HCT116 (cell line): ENCODE data around the gene OR52E4. TPM values are rescaled to one million over a fixed set of nuclear protein-coding genes. Genes with fewer than 3 reads are reported as not detected.

Source experiments
- ATAC-seq: fragments of 200-7000 bp; cut with Tn5 transposase; 2 replicates; pipeline ENCODE4 v1.9.1; 2020; ENCODE audit warnings: mild to moderate bottlenecking, moderate library complexity
- BruUV-seq: library from RNA; stranded (reverse); fragments of 400-500 nt; replicated peaks from 2 replicates; lab custom pipeline; 2021; lab: Mats Ljungman, UMichigan
- CTCF ChIA-PET: fragments of 300-600 bp; sonication (Branson Sonifier 250); formaldehyde crosslinking; loops from one replicate; lab custom pipeline; 2021; ENCODE audit warnings: antibody characterized with exemption; lab: Charles Lee
- POLR2A ChIA-PET: fragments of 300-600, 350-600 bp; sonication (Branson Sonifier 250); formaldehyde crosslinking; loops from one replicate; lab custom pipeline; 2021; ENCODE audit warnings: antibody characterized with exemption; lab: Charles Lee
- RAD21 ChIA-PET, 2 experiments: fragments of 300-600 bp; sonication (Branson Sonifier 250); formaldehyde crosslinking; loops; one replicate each; lab custom pipeline; 2023; ENCODE audit warnings: low total read pairs in 2 of 2; ENCODE audit not compliant: uncharacterized antibody in 2 of 2, unreplicated experiment in 2 of 2, low non-redundant PET in 1 of 2; lab: Charles Lee
- DNase-seq: peaks from one replicate; pipeline ENCODE4 v3.0.0-alpha.2; 2010; ENCODE audit warnings: low read depth, low spot score
- H2AFZ ChIP-seq: fragments of 200-600 bp; shearing (Covaris generic), sonication (generic); 2 replicates; pipeline ENCODE4 v1.6.1; 2017; ENCODE audit warnings: low read depth, mixed run types, mixed read lengths, antibody characterized with exemption, low read length; ENCODE audit not compliant: poor library complexity, severe bottlenecking
- H3K27ac ChIP-seq: 2 replicates; pipeline ENCODE4 v1.5.1; 2012; ENCODE audit warnings: low read depth, low read length
- H3K27me3 ChIP-seq: fragments of 200-600 bp; sonication (generic); 2 replicates; pipeline ENCODE4 v1.6.1; 2016; ENCODE audit warnings: mixed run types, low read length, mixed read lengths; ENCODE audit not compliant: insufficient read depth
- H3K36me3 ChIP-seq, 2 experiments: fragments of 200-500 bp in 1 of 2; fragments of 200-600 bp in 1 of 2; sonication (Bioruptor generic) in 1 of 2; sonication (generic) in 1 of 2; 2 replicates each; pipeline versions ENCODE4 v1.5.1 to v1.6.1; 2014 to 2016; ENCODE audit warnings: low read length in 2 of 2, inconsistent platforms in 1 of 2, mixed read lengths in 1 of 2, mixed run types in 1 of 2; ENCODE audit not compliant: insufficient read depth in 2 of 2, control insufficient read depth in 1 of 2
- H3K4me1 ChIP-seq, 2 experiments: fragments of 200-600 bp in 1 of 2; sonication (generic) in 1 of 2; 2 replicates each; pipeline versions ENCODE4 v1.5.1 to v1.6.1; 2012 to 2017; ENCODE audit warnings: low read length in 2 of 2, inconsistent platforms in 1 of 2, mild to moderate bottlenecking in 1 of 2, mixed read lengths in 1 of 2, mixed run types in 1 of 2, moderate library complexity in 1 of 2; ENCODE audit not compliant: insufficient read depth in 2 of 2, control insufficient read depth in 1 of 2
- H3K4me2 ChIP-seq: fragments of 200-600 bp; sonication (generic); 2 replicates; pipeline ENCODE4 v1.6.1; 2017; ENCODE audit warnings: mixed run types, low read length, mixed read lengths
- H3K4me3 ChIP-seq, 2 experiments: fragments of 200-600 bp in 1 of 2; sonication (generic) in 1 of 2; replicated peaks in 1 of 2; 2 replicates each; pipeline ENCODE4 v1.5.1; 2011 to 2016; ENCODE audit warnings: low read length in 2 of 2, control low read depth in 1 of 2, low read depth in 1 of 2, mild to moderate bottlenecking in 1 of 2, mixed read lengths in 1 of 2, mixed run types in 1 of 2
- H3K79me2 ChIP-seq: fragments of 200-600 bp; sonication (generic); 2 replicates; pipeline ENCODE4 v1.6.1; 2017; ENCODE audit warnings: mild to moderate bottlenecking, mixed run types, low read length, moderate library complexity, mixed read lengths; ENCODE audit not compliant: insufficient read depth
- H3K9ac ChIP-seq: fragments of 200-600 bp; sonication (generic); 2 replicates; pipeline ENCODE4 v1.6.1; 2016; ENCODE audit warnings: low read length, mixed read lengths
- H3K9me2 ChIP-seq: fragments of 200-600 bp; sonication (generic), shearing (Covaris generic); 2 replicates; pipeline ENCODE4 v1.6.1; 2017; ENCODE audit warnings: mixed run types, mild to moderate bottlenecking, moderate library complexity; ENCODE audit not compliant: insufficient read depth
- H3K9me3 ChIP-seq, 2 experiments: fragments of 200-500 bp in 1 of 2; fragments of 200-600 bp in 1 of 2; sonication (Bioruptor generic) in 1 of 2; sonication (generic) in 1 of 2; 2 replicates each; pipeline ENCODE4 v1.6.1; 2014 to 2017; ENCODE audit warnings: low read length in 2 of 2, mixed read lengths in 2 of 2, inconsistent platforms in 1 of 2, low read depth in 1 of 2, mild to moderate bottlenecking in 1 of 2, mixed run types in 1 of 2, moderate library complexity in 1 of 2; ENCODE audit not compliant: control insufficient read depth in 1 of 2, insufficient read depth in 1 of 2
- H4K20me1 ChIP-seq: fragments of 200-600 bp; sonication (generic), shearing (Covaris generic); 2 replicates; pipeline ENCODE4 v1.6.1; 2017; ENCODE audit warnings: mixed run types, mild to moderate bottlenecking, moderate library complexity; ENCODE audit not compliant: insufficient read depth
- CBX3 ChIP-seq: IDR thresholded peaks from 2 replicates; pipeline ENCODE4 v1.6.1; 2012; ENCODE audit warnings: low read depth
- CEBPB ChIP-seq: IDR thresholded peaks from 2 replicates; pipeline ENCODE4 v1.6.1; 2012; ENCODE audit warnings: low read depth
- JUND ChIP-seq: IDR thresholded peaks from 2 replicates; pipeline ENCODE4 v1.6.1; 2012
- RAD21 ChIP-seq: IDR thresholded peaks from 2 replicates; pipeline ENCODE4 v1.6.1; 2012; ENCODE audit warnings: low read depth, mild to moderate bottlenecking
- SP1 ChIP-seq: IDR thresholded peaks from 2 replicates; pipeline ENCODE4 v1.6.1; 2012; ENCODE audit warnings: low read depth
- SRF ChIP-seq: IDR thresholded peaks from 2 replicates; pipeline ENCODE4 v1.6.1; 2012; ENCODE audit warnings: low read depth
- YY1 ChIP-seq: IDR thresholded peaks from 2 replicates; pipeline ENCODE4 v1.6.1; 2011; ENCODE audit warnings: low read length, low read depth, moderate library complexity, mild to moderate bottlenecking; ENCODE audit not compliant: insufficient replicate concordance; ENCODE audit errors: extremely low read depth
- ZFX ChIP-seq: fragments of 450-650 bp; IDR thresholded peaks from 2 replicates; pipeline ENCODE4 v1.6.1; 2017
- ZNF274 ChIP-seq: fragments of 200-500 bp; sonication (Bioruptor generic); IDR thresholded peaks from 2 replicates; pipeline ENCODE4 v1.6.1; 2014; ENCODE audit warnings: mild to moderate bottlenecking, low read depth, low read length, inconsistent platforms
- intact Hi-C: fragments of 100-400 bp; cut with micrococcal nuclease; formaldehyde crosslinking; loops from 2 replicates; pipeline ENCODE4 v1.10.0; 2022
- total RNA-seq: library from RNA; stranded (reverse); gene quantifications from one replicate; pipeline ENCODE4 v1.2.1, GENCODE V29; 2021; ENCODE audit not compliant: unreplicated experiment
- TF ChIP-seq, protein P1 (sequence below): IDR thresholded peaks from 2 replicates; pipeline ENCODE4 v1.6.1; 2011; ENCODE audit warnings: mild to moderate bottlenecking, low read length, moderate library complexity; ENCODE audit not compliant: insufficient replicate concordance; ENCODE audit errors: extremely low read depth
- TF ChIP-seq, protein P2 (sequence below), 3 experiments: fragments of 200-600 bp in 1 of 3; sonication (generic) in 1 of 3; IDR thresholded peaks in 2 of 3; conservative IDR thresholded peaks in 1 of 3; 2 replicates each; pipeline ENCODE4 v1.5.1; 2012 to 2017; ENCODE audit warnings: low read depth in 2 of 3, low read length in 2 of 3, antibody characterized with exemption in 1 of 3, borderline replicate concordance in 1 of 3, control low read depth in 1 of 3, mild to moderate bottlenecking in 1 of 3, mixed read lengths in 1 of 3, mixed run types in 1 of 3, moderate library complexity in 1 of 3; ENCODE audit not compliant: insufficient read depth in 1 of 3
- TF ChIP-seq, protein P3 (sequence below): IDR thresholded peaks from 2 replicates; pipeline ENCODE4 v1.6.1; 2012
- TF ChIP-seq, protein P4 (sequence below): IDR thresholded peaks from 2 replicates; pipeline ENCODE4 v1.6.1; 2012; ENCODE audit warnings: low read depth

OR52E4 gene
- total RNA-seq, 1 experiment from 2014 or later: not detected

DNA sequence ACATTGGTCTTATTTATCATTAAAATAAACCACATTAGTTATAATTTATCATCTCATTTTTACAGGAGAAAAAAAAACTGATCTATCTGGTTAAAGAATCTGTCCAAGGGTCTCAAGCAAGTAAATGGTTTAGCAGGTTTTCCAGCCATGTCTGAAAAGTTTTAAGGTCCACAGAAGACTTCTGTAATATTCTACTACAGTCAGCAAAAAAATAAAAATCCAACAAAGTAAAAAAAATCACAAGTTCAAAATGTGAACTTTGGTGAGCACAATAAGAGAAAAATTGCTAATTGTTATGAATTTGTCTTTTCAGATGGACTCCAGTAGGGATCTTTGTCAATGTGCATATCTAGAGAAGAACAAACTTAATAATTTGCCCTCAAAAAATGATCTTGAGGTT is 1.3 kb downstream of the OR52E4 start:
- TF ChIP-seq, protein P1, sequence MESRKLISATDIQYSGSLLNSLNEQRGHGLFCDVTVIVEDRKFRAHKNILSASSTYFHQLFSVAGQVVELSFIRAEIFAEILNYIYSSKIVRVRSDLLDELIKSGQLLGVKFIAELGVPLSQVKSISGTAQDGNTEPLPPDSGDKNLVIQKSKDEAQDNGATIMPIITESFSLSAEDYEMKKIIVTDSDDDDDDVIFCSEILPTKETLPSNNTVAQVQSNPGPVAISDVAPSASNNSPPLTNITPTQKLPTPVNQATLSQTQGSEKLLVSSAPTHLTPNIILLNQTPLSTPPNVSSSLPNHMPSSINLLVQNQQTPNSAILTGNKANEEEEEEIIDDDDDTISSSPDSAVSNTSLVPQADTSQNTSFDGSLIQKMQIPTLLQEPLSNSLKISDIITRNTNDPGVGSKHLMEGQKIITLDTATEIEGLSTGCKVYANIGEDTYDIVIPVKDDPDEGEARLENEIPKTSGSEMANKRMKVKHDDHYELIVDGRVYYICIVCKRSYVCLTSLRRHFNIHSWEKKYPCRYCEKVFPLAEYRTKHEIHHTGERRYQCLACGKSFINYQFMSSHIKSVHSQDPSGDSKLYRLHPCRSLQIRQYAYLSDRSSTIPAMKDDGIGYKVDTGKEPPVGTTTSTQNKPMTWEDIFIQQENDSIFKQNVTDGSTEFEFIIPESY: no peak
- TF ChIP-seq SP1: no peak
- TF ChIP-seq, protein P2, sequence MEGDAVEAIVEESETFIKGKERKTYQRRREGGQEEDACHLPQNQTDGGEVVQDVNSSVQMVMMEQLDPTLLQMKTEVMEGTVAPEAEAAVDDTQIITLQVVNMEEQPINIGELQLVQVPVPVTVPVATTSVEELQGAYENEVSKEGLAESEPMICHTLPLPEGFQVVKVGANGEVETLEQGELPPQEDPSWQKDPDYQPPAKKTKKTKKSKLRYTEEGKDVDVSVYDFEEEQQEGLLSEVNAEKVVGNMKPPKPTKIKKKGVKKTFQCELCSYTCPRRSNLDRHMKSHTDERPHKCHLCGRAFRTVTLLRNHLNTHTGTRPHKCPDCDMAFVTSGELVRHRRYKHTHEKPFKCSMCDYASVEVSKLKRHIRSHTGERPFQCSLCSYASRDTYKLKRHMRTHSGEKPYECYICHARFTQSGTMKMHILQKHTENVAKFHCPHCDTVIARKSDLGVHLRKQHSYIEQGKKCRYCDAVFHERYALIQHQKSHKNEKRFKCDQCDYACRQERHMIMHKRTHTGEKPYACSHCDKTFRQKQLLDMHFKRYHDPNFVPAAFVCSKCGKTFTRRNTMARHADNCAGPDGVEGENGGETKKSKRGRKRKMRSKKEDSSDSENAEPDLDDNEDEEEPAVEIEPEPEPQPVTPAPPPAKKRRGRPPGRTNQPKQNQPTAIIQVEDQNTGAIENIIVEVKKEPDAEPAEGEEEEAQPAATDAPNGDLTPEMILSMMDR (IDR thresholded peaks at IDR 0.05 in 2 of 3, conservative IDR thresholded peaks at IDR 0.05 in 1 of 3; ENCODE audit: borderline replicate concordance in 1 of 3, insufficient read depth in 1 of 3, low read depth in 2 of 3, low read length in 2 of 3): no peak
- no peak for TF ChIP-seq CBX3
- TF ChIP-seq YY1: no peak
- TF ChIP-seq SRF: no peak
- no peak for TF ChIP-seq ZFX
- TF ChIP-seq RAD21: no peak
- no peak for TF ChIP-seq CEBPB
- TF ChIP-seq, protein P3, sequence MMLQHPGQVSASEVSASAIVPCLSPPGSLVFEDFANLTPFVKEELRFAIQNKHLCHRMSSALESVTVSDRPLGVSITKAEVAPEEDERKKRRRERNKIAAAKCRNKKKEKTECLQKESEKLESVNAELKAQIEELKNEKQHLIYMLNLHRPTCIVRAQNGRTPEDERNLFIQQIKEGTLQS: no peak
- TF ChIP-seq JUND: no peak
- TF ChIP-seq, protein P4, sequence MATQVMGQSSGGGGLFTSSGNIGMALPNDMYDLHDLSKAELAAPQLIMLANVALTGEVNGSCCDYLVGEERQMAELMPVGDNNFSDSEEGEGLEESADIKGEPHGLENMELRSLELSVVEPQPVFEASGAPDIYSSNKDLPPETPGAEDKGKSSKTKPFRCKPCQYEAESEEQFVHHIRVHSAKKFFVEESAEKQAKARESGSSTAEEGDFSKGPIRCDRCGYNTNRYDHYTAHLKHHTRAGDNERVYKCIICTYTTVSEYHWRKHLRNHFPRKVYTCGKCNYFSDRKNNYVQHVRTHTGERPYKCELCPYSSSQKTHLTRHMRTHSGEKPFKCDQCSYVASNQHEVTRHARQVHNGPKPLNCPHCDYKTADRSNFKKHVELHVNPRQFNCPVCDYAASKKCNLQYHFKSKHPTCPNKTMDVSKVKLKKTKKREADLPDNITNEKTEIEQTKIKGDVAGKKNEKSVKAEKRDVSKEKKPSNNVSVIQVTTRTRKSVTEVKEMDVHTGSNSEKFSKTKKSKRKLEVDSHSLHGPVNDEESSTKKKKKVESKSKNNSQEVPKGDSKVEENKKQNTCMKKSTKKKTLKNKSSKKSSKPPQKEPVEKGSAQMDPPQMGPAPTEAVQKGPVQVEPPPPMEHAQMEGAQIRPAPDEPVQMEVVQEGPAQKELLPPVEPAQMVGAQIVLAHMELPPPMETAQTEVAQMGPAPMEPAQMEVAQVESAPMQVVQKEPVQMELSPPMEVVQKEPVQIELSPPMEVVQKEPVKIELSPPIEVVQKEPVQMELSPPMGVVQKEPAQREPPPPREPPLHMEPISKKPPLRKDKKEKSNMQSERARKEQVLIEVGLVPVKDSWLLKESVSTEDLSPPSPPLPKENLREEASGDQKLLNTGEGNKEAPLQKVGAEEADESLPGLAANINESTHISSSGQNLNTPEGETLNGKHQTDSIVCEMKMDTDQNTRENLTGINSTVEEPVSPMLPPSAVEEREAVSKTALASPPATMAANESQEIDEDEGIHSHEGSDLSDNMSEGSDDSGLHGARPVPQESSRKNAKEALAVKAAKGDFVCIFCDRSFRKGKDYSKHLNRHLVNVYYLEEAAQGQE: no peak
- TF ChIP-seq ZNF274: no peak
- H3K4me2 ChIP-seq: no peak overlapping the region
- H3K4me3 ChIP-seq: no peak overlapping the region
- H3K9me2 ChIP-seq: no peaks in the 10 kb centered on the region
- no TSS peak for BruUV-seq
- no peak overlapping the region for H3K27ac ChIP-seq
- peaks cover 65% of the 10 kb centered on the region for H3K27me3 ChIP-seq
- ATAC-seq (no peak), DNase-seq (no peak)
- H3K9me3 ChIP-seq: no peaks in the 10 kb centered on the region
- CTCF ChIA-PET: interaction anchor here (1.3 to 1.6 kb wide), 2 partner anchors 9 to 14 kb away, joined by 5 to 10 read pairs; no protein-coding TSS in a partner anchor
- H3K79me2 ChIP-seq: no peaks in the 10 kb centered on the region
- no peak overlapping the region for H3K9ac ChIP-seq
- no peaks in the 10 kb centered on the region for H4K20me1 ChIP-seq
- intact Hi-C loops: no loop called here
- RAD21 ChIA-PET: no interaction called here
- H2AFZ ChIP-seq: no peak overlapping the region
- POLR2A ChIA-PET: no interaction called here
- no peaks in the 10 kb centered on the region for H3K4me1 ChIP-seq
- H3K36me3 ChIP-seq: no peaks in the 10 kb centered on the region
